Measurements from ENCODE around the gene CEBPB. TPM values are rescaled to one million over a fixed set of nuclear protein-coding genes. Genes with fewer than 3 reads are reported as not detected.

The CEBPB gene
- polyA plus RNA-seq, 1 donor (not counting 4 experiments of a cell fraction or from before 2014, with no cell fraction given), result 15.8 TPM

DNA sequence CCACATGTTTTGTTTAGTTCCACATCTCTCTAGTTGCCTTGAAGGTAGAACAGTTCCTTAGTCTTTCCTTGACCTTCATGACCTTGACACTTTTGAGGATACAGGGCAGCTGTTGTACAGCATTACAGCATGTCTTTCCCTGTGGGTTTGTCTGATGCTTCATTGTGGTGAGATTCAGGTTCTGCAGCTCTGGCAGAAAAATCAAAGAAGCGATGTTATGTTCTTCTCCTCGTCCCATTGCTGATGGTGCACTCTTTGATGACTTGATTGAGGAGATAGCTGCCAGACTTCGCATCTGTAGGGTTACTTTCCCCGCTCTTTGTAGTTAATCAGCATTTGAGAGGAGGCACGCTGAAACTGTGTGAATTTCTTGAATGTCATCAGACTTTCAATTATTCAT lies 12.0 kb downstream of the CEBPB start:
- FAIRE-seq (no peak), DNase-seq (ENCODE audit: low read depth, low spot score) (no peak)
- Histone ChIP-seq H3K4me3 (ENCODE audit: control insufficient read depth in 2 of 3, extremely low read depth in 1 of 3, insufficient read depth in 2 of 3, low read depth in 1 of 3, low read length in 3 of 3) (no peak overlapping the region), H3K4me2 (ENCODE audit: control insufficient read depth, extremely low read depth, insufficient read depth, low read depth, low read length) (no peak overlapping the region), H3K36me3 (ENCODE audit: control insufficient read depth in 2 of 2, extremely low read depth in 1 of 2, insufficient read depth in 2 of 2, low read length in 2 of 2) (no peaks in the 10 kb centered on the region), H3K79me2 (ENCODE audit: control insufficient read depth, insufficient read depth, low read length) (no peaks in the 10 kb centered on the region), H4K20me1 (ENCODE audit: control insufficient read depth, extremely low read depth, insufficient read depth, low read length) (no peaks in the 10 kb centered on the region), H3K27me3 (ENCODE audit: control insufficient read depth, extremely low read depth, insufficient read depth, low read length) (no peaks in the 10 kb centered on the region), H3K9me3 (ENCODE audit: control insufficient read depth, low read depth, low read length) (no peaks in the 10 kb centered on the region), H2AFZ (ENCODE audit: control insufficient read depth, low read length) (no peak overlapping the region), H3K27ac (ENCODE audit: control insufficient read depth, insufficient read depth, low read length) (no peak overlapping the region), H3K4me1 (ENCODE audit: control insufficient read depth, extremely low read depth, insufficient read depth, low read length) (no peaks in the 10 kb centered on the region), H3K9me1 (ENCODE audit: control insufficient read depth, extremely low read depth, insufficient read depth, low read length) (no peaks in the 10 kb centered on the region), H3K9ac (ENCODE audit: control insufficient read depth, extremely low read depth, insufficient read depth, low read length) (no peak overlapping the region)
- dilution Hi-C loops (cut with MboI; ENCODE audit: extremely low pct_ligation_motif_present, low sequenced_read_pairs), result no loop called here
- TF ChIP-seq, protein P1, sequence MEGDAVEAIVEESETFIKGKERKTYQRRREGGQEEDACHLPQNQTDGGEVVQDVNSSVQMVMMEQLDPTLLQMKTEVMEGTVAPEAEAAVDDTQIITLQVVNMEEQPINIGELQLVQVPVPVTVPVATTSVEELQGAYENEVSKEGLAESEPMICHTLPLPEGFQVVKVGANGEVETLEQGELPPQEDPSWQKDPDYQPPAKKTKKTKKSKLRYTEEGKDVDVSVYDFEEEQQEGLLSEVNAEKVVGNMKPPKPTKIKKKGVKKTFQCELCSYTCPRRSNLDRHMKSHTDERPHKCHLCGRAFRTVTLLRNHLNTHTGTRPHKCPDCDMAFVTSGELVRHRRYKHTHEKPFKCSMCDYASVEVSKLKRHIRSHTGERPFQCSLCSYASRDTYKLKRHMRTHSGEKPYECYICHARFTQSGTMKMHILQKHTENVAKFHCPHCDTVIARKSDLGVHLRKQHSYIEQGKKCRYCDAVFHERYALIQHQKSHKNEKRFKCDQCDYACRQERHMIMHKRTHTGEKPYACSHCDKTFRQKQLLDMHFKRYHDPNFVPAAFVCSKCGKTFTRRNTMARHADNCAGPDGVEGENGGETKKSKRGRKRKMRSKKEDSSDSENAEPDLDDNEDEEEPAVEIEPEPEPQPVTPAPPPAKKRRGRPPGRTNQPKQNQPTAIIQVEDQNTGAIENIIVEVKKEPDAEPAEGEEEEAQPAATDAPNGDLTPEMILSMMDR (optimal IDR thresholded peaks at IDR 0.05 in 1 of 3, IDR thresholded peaks at IDR 0.05 in 1 of 3, conservative IDR thresholded peaks at IDR 0.05 in 1 of 3; ENCODE audit: extremely low read depth in 1 of 3, insufficient read depth in 2 of 3, low read length in 3 of 3), result no peak
- no peak for TF ChIP-seq EZH2 (IDR thresholded peaks at IDR 0.05; ENCODE audit: low read length)

DNA sequence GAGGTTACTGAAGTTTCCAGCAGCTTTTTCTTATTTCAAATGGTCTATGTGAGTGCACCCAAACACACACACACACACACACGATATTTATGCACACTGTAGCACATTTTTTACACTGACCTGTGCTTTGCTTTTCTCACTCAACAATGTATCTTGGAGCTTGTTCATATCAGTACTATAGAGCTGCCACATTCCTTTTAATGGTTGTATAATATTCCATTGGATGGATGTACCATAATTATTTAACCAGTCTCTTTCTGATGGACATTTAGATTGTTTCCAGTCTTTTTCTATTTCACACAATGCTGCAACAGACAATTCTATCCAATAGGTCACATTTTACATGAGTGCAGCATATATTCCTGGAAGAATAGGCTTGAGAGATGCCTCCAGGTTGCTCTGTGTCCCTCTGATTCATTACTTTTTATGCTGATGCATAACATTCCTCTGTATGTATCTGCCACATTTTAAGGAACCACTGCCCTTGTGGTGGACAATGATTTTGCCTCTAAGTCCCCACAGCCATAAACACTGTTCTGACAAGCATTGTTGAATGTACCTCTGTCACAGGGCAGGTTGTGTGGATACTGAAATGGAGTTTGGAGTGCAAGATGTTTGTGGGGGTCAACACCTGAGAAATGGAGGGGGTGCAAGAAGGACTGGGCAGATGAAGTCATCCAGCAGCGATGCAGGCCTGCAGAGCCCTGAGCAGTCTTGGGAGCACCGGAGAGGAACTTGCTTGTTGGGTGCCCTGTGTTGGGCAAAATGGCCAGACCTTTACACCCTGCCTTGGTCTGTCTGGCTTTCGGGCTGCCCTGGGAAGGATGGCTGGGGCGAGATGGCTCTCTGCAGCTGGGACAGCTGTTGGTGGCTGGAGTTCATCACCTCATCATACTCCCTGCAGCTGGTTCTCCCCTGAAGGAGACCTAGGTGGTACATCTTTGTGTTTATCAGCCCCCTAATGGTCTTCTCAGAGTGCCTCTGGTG lies 13.6 kb downstream of the CEBPB start:
- Histone ChIP-seq H4K20me1 (ENCODE audit: control insufficient read depth, extremely low read depth, insufficient read depth, low read length) (no peaks in the 10 kb centered on the region), H3K9ac (ENCODE audit: control insufficient read depth, extremely low read depth, insufficient read depth, low read length) (no peak overlapping the region), H3K9me3 (ENCODE audit: control insufficient read depth, low read depth, low read length) (no peaks in the 10 kb centered on the region), H3K79me2 (ENCODE audit: control insufficient read depth, insufficient read depth, low read length) (no peaks in the 10 kb centered on the region), H3K27ac (ENCODE audit: control insufficient read depth, insufficient read depth, low read length) (no peak overlapping the region), H3K4me2 (ENCODE audit: control insufficient read depth, extremely low read depth, insufficient read depth, low read depth, low read length) (no peak overlapping the region), H3K4me1 (ENCODE audit: control insufficient read depth, extremely low read depth, insufficient read depth, low read length) (no peaks in the 10 kb centered on the region), H2AFZ (ENCODE audit: control insufficient read depth, low read length) (no peak overlapping the region), H3K36me3 (ENCODE audit: control insufficient read depth in 2 of 2, extremely low read depth in 1 of 2, insufficient read depth in 2 of 2, low read length in 2 of 2) (no peaks in the 10 kb centered on the region), H3K4me3 (ENCODE audit: control insufficient read depth in 2 of 3, extremely low read depth in 1 of 3, insufficient read depth in 2 of 3, low read depth in 1 of 3, low read length in 3 of 3) (no peak overlapping the region), H3K27me3 (ENCODE audit: control insufficient read depth, extremely low read depth, insufficient read depth, low read length) (no peaks in the 10 kb centered on the region), H3K9me1 (ENCODE audit: control insufficient read depth, extremely low read depth, insufficient read depth, low read length) (no peaks in the 10 kb centered on the region)
- TF ChIP-seq EZH2 (IDR thresholded peaks at IDR 0.05; ENCODE audit: low read length), result no peak
- TF ChIP-seq, protein P1 (optimal IDR thresholded peaks at IDR 0.05 in 1 of 3, IDR thresholded peaks at IDR 0.05 in 1 of 3, conservative IDR thresholded peaks at IDR 0.05 in 1 of 3; ENCODE audit: extremely low read depth in 1 of 3, insufficient read depth in 2 of 3, low read length in 3 of 3), result no peak
- dilution Hi-C loops (cut with MboI; ENCODE audit: extremely low pct_ligation_motif_present, low sequenced_read_pairs), result no loop called here
- no peak for FAIRE-seq
- DNase-seq (ENCODE audit: low read depth, low spot score), result no peak
